IPS-11a (cell line): Measurements from ENCODE around the gene TBC1D12.

ENCODE experiments used
- H3K4me3 ChIP-seq: one replicate; pipeline ENCODE4 v1.5.1; 2013; ENCODE audit warnings: low read depth, low read length, control low read depth

Gene TBC1D12

DNA sequence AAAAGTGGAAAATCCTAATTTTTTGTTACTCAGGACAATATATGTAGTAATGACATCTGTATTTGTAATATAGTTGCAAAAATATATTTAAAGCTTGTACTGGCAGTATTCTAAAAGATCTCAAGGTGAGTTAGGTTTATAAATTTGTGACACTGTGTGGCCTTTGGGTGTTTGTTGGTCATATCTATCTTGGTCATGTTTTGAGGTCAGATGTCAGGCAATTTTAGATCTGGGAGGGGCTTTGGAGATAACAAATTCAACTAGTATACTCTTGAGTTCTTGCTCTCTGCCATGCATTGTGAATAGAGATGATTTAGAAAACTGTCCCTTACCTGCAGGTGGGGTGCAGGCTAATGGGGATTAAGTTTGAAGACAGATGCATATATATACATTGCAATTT is 3.1 kb downstream of the TBC1D12 start:
- H3K4me3 ChIP-seq: no peak overlapping the region

DNA sequence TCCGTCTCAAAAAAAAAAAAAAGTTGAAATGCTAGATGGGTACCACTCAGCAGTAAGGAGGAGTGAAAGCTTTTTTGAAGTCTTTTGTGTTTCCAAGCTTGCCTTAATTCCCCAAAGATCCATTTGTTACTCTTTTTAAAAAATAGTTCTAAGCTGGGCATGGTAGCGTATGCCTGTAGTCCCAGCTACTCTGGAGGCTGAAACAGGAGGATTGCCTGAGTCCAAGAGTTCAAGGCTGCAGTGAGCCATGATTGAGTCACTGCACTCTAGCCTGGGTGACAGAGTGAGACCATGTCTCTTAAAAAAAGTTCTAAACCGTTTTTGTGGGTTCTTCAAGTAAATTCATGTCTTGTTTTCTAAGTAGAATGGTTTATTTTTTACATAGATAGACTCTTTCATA is 5.3 kb downstream of the TBC1D12 start:
- H3K4me3 ChIP-seq: no peak overlapping the region

DNA sequence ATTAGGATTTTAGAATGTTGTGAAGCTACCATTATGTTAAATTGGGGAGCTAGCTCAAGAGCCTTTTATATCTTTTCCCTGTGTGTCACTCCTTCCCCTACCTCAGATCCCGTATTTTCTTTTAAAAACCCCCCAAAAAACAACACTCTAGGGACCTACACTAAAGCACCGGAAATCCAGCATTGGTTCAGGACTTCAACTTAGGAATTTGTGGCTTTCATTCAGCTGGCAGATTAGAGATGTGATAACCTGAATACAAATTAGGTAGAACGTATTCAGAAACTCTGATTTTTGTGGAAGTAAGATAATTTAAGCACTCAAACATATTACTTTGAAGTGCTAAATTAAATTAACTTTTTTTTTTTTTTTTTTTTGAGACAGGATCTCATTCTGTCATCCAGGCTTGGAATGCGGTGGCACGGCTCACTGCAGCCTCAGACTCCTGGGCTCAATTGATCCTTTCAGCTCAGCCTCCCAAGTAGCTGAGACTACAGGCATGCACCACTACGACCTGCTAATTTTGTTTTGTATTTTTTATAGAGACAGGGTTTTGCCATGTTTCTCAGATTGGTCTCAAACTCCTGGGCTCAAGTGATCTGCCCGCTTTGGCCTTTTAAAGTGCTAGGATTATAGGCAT is 6.8 kb downstream of the TBC1D12 start:
- no peak overlapping the region for H3K4me3 ChIP-seq

DNA sequence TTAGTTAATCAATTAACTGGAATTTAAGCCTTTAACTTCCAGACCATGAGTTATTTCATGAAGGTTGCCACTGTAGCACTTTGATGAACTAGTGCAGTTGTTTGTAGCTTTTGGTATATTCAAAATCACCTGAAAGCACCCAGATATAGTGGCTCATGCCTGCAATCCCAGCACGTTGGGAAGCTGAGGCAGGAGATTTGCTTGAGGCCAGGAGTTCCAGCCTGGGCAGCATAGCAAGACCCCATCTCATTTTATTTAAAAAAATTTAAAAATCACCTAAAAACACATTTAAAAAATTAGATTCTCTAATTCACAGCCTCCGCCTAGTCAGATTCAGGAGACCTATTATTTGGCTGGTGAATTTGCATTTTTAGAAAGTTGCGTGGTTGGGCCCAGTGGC is 9.0 kb downstream of the TBC1D12 start:
- no peak overlapping the region for H3K4me3 ChIP-seq

DNA sequence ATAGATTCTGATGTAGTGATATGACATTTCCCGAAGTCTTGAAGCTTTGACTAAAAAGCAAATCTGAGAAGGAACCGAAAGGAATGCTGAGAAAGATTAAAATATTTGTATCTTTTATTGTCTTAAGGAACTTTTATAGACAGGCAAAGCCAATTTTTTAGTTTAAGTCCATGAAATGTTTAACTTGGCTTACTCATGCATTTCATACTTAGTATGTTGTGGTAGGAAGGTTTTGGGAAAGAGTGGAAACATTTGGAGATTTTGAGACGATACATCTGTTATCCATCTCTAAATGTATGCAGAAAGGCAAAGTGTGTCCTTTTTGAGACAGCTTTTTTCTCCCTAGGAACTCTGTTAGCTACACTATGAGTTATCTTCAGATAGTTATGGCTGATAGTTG is 10.1 kb downstream of the TBC1D12 start:
- no peak overlapping the region for H3K4me3 ChIP-seq

DNA sequence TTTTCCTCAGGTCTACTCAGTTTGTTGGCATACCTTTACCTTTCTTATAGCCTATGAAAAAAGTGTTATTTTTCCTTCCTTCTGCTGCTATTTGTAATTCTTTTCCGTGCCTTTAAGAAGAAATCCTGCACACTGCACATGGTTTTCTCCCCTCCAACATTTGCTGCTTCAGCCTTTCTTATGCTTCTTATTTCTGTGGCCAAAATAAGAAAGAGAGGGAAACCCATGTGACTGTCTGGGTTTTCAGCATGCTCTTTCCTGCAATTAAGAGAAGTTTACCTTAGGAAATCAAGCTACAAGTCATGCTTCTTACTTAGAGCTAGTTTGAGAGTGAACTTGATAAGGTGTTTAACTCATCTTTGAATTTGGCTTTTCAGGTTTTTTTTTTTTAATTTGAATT is 11.0 kb downstream of the TBC1D12 start:
- H3K4me3 ChIP-seq: no peak overlapping the region

DNA sequence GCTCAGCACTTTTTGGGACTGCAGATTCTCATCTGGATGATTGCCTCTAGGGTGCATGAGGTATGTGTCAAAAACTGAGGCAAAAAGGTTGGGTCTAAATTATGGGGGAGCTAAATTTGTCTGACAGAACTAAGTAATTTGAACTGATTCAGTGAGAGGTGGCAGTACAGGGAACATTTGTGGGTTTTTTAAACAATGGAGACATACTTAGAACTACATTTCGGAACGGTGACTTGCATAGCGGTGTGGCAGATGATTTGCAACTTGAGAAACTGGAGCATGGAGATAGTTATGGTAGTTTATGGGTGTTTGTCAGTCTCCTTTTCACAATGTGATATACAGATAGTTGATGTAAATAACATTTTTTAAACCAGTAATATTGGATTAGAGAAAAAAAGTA is 14.6 kb downstream of the TBC1D12 start:
- no peak overlapping the region for H3K4me3 ChIP-seq

DNA sequence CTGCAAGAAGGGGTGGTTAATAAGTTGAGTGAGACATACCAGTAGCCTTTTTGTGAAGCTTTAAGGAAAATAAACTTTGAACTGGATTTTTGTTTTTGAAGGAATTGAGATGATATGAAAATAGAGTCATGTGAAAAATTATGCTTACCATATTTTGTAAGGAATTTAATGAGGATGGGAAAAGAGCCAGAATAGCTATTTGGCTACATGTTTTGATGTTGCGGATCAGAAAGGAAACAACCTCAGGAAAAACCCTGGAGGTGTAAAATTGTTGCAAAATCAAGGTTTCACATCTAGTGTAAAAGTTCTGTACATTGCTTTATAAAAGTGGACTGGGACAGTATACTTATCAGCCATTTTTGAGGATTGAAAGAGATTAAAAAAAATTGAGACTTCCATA is 15.0 kb downstream of the TBC1D12 start:
- no peak overlapping the region for H3K4me3 ChIP-seq

DNA sequence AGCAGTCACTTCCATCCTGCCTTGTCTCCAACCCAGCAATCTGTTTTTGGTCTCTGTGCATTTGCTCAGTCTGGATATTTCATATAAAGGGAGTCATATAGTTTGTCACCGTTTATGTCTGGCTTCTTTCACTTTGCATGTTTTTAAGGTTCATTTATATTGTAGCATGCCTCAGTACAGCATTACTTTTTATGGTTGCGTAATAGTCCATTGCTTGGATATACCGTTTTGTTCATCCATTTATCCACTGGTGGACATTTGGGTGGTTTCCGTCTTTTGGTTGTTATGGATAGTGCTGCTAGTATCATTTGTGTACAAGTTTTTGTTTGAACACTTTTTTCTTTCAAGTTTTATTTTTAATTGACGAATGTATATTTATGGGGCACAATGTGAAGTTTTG is 18.2 kb downstream of the TBC1D12 start:
- H3K4me3 ChIP-seq: no peak overlapping the region

DNA sequence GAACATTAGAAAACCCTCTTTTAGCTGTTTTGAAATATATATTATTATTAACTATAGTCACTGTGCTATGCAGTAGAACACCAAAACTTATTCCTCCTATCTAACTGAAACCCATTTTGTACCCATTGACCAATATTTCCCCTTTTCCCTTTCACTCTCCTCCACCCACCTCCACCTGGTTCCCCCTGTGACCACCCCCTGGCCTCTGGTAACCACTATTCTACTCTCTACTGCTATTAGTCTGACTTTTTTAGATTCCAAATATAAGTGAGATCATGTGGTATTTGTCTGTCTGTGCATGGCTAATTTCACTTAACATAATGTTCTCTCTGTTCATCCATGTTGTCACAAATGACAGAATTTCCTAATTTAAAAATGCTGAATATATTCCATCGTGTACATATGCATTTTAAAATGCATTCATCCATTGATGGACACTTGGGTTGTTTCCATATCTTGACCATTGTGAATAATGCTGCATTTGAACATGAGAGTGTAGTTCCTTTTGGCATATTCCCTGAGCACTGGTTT is 18.7 kb downstream of the TBC1D12 start:
- H3K4me3 ChIP-seq: no peak overlapping the region

DNA sequence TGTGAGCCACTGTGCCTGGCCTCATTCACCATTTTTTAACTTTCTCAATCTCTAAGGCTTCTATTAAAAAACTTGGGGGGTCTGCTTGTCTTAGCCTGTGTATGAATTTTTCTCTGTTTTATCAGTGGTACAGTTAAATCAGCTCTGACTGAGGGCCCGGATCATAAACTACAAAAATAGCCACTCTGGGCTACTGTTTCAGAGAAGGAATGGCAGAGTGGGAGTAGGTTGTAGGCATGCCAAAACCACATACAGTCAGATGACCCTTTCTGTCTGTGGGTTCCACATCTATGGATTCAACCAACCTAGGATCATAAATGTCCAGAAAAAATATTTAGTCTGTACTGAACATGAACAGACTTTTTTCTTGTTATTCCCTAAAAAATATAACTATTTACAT is 21.3 kb downstream of the TBC1D12 start:
- H3K4me3 ChIP-seq: no peak overlapping the region

DNA sequence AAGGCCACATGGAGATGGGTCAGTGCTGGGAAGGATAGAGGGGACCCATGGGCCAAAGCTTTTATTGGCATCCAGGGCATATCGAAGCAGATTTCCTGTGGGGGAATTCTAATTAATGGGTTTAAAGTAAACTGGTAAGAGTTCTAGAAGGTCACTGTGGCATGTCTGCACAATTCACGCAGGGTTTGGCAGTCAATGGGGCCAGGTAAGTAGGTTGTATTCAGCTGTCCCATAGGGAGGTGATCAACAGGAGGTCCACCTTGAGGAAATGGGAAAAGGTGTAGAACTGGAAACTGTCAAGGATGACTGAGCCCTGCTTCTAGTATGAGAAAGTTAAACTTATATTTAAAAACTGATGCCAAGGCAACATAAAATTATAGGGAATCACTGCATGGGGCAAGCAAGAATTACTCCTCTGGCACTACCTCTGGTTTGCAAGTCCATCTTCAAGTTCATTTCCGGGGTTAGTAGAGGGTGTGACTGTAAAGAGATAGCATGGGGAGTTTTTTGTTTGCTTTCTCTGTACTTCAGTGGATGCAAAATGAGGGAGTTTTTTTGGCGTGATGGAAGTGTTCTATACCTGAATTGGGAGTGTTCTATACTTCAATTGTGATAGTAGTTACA is 22.5 kb downstream of the TBC1D12 start:
- no peak overlapping the region for H3K4me3 ChIP-seq

DNA sequence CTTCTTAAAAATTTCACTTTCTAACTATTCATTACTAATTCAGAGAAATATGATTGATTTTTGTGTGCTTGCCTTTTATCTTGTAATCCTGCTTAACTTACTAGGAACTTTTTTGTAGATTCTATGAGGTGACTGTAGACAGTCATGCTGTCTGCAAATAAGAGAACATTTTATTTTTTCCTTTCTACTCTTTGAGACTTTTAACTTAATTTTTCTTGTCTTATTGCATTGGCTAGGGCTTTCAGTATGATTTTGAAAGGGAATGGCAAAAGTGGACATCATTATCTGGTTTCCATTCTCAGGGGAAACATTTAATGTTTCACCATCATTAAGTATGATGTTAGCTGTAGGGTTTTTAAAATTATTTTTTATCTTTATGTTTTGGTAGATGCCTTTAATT is 23.6 kb downstream of the TBC1D12 start:
- no peak overlapping the region for H3K4me3 ChIP-seq

DNA sequence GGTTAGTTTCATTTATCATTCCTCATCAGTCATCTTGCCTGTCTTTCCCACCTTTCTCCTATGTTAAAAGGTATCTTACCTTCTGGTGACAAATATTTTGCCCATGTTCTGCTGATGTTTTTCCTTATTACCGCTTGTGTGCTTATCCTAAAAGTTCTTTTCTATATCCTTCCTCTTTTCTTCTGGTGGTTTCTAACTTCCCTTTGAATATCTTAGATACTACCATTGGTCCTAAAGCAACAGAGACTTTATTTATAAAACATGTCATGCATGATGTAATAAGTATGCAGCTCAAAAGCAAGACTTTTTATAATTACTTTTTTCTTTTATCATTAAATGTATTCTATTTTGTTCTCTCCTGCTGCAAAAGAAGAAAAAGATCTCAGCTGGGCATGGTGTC is 24.8 kb downstream of the TBC1D12 start:
- no peak overlapping the region for H3K4me3 ChIP-seq

DNA sequence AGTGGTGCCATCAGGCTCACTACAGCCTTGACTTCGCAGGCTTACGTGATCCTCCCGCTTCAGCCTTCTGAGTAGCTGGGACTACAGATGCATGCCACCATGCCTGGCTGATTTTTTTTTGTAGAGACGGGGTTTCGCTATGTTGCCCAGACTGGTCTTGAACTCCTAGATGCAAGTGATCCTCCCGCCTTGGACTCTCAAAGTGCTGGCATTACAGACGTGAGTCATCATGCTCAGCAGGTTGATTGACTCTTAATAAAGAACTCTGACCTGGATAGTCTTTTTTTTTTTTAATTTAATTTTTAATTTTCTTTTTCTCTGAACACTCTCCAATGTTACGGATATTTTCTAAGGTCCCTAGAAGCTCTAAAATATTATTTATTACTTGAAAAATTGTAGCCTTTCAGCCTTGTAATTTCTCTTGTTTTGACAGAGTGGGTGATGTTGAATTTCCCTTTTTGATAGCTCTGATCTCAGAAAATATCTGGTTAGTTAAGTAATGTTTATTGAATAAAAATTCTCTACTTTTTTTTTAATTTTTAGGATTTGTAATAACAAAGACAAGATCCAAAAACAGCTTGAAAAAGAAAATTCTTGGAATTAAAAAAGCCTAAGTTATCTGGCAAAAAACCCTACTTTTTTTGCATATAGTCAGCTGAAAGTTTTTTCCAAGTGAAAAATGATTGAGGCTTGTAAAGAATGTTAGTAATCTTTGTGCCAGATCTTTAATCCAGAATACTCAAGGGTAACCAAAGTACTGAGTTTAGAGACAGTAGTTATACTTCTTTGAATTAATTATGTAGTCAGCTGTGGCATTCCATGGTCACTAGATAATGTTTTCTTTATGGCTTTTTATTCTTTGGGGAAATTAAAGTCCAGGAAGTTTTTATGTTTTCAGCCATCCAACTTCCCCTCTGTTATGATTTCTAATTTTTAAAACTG is 26.7 kb downstream of the TBC1D12 start:
- H3K4me3 ChIP-seq: no peak overlapping the region

DNA sequence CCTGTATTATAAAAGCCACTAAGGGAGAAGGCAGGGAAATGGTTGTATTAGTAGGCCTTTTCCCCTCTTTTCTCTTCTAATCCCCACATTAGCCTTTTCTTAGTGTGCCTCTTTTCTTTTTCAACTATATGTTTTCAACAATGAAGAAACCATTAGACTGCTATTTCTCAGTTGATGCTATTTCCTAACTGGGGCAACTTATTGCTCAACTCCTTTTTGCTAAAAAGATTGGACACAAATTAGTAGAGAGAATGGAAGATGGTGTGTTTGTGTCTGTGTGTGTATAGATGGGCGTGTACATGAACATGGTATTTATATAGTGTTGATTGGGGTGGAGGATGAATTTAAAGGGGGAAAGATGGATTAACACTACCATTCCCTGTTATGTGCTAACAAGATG is 28.4 kb downstream of the TBC1D12 start:
- no peak overlapping the region for H3K4me3 ChIP-seq

DNA sequence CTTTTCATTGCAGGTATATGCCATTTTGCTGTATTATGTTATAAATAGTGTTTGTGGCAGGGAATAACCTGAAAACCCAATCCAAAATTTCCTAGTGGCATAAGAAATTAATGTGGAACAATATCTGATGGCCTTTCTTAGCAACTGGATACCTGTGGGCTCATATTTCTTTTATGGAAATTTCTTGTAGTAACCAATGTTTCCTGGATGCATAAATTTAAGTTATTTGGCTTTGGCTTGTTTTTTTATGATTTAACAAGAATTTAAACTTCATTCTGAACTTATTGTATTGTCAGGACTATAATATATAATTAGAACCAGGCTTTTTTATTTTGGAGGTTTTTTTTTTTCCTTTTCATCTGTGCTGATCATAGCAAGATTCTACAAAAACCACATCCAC is 30.1 kb downstream of the TBC1D12 start:
- H3K4me3 ChIP-seq: no peak overlapping the region

DNA sequence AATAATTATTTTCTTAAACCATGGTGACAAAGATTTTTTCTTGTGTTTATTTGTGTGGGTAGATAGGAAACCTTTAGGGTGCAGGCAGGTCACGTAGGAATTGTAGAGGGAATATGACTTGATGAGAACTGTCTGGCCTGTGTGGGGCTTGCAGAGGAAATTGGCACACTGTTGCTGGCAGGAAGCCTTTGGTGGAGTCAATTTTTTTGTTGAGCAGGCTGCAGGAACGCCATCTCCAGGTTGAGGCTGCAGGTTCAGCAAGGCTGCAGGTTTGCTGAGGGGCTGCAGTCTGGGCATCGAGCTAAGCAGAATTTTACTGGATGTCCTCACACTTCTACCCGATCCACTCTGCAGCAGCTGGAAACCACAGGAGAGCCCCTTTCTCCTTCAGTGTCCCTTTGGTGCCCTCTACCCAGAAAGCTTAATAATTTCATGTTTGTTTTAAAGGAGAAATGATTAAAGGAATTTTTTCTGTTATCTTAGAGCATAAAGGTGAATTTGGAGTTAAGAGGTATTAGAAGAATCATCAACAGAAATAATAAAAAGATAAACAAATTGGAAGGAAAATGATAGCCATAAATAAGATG is 37.0 kb downstream of the TBC1D12 start:
- H3K4me3 ChIP-seq: no peak overlapping the region

DNA sequence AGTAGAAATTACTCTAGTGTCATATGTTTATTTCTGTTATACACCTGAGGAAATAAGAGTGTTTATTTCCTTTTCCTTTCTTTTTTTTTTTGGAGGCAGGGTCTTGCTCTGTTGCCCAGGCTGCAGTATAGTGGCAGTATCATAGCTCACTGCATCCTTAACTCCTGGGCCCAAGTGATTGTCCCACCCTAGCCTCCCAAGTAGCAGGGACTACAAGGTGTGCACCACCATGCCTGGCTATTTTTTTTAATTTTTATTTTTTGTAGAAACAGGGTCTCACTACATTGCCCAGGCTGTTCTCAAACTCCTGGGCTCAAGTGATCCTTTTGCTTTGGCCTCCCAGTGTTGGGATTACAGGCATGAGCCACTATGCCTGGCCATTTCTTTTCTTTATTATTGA is 37.8 kb downstream of the TBC1D12 start:
- H3K4me3 ChIP-seq: no peak overlapping the region

DNA sequence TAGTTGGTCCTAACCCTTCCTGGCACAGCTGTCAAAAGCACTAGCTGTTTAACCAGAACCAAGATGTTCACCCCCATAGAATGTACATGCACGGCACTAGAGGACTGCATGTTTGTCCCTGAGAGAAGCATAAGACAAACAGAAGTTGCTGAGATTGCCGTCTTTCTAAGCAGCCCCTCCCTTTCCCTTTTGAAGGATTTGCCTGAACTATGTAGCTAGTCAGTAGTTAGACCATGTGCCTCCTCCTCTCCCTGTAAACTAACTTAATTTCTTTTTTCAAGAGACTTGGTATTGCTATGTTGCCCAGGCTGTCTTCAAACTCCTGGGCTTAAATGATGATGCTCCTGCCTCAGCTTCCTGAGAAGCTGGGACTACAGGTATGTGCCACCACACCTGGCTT is 40.7 kb downstream of the TBC1D12 start:
- no peak overlapping the region for H3K4me3 ChIP-seq

DNA sequence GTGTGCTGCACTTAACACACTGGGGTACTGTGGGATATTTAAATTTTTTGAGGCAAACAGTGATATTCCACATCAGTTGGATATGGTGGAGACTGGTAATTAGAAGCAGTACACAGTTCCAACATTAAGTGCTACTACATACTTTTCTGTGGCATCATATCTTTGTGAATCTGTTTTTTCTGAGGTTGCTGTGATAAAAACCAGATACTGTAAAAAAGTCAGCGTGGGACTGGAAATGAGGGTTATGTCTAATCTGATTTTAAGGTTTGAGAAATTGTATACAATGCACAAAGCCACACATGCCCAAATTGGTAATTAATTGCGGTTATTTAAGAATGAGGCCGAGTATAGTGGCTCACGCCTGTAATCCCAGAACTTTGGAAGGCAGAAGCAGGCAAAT is 41.2 kb downstream of the TBC1D12 start:
- H3K4me3 ChIP-seq: no peak overlapping the region
